K562 (cell line): ENCODE data around the gene ITGA11. TPM values are rescaled to one million over a fixed set of nuclear protein-coding genes. Genes with fewer than 3 reads are reported as not detected.
A peak's percentile ranks its signal among the peaks of the same experiment; 100 is the strongest.

ENCODE experiments used
- ATAC-seq: fragments of 200-7000 bp; cut with Tn5 transposase; 3 replicates; pipeline ENCODE4 v1.9.1; 2020; ENCODE audit warnings: moderate library complexity
- BruUV-seq: library from RNA; stranded (reverse); fragments of 400-500 nt; replicated peaks from 2 replicates; lab custom pipeline; 2021; lab: Mats Ljungman, UMichigan
- CTCF ChIA-PET: fragments of 300-600 bp; formaldehyde crosslinking; extraction: SDS; loops from one replicate; lab custom pipeline; 2021; ENCODE audit warnings: low intra/inter-chr PET ratio; lab: Yijun Ruan, JAX
- POLR2A ChIA-PET: fragments of 300-600, 350-650 bp; sonication (Branson Sonifier 250); formaldehyde crosslinking; extraction: SDS; loops from one replicate; lab custom pipeline; 2021; ENCODE audit warnings: antibody characterized with exemption, inconsistent platforms; lab: Yijun Ruan, JAX
- DNase-seq, 4 experiments: peaks; one replicate each; pipeline versions ENCODE4 v3.0.0 to v3.0.0-alpha.2; 2011 to 2018; ENCODE audit warnings: low spot score in 3 of 4, mixed read lengths in 3 of 4; ENCODE audit errors: extremely low read depth in 1 of 4
- FAIRE-seq: peaks from 2 replicates; lab custom pipeline; 2011; peaks lifted over from hg19 to GRCh38; lab: Jason Lieb, UNC
- H2AFZ ChIP-seq: 2 replicates; pipeline ENCODE4 v1.6.0; 2011; ENCODE audit warnings: low read depth, low read length, control low read depth, inconsistent platforms
- H3K27ac ChIP-seq: fragments of 200-600 bp; 3 replicates; pipeline ENCODE4 v1.8.0; 2011; ENCODE audit warnings: low read depth, mild to moderate bottlenecking, control low read depth, inconsistent platforms, low read length, moderate library complexity, mixed read lengths; ENCODE audit errors: extremely low read depth
- H3K27me3 ChIP-seq, 2 experiments: fragments of 300-600 bp in 1 of 2; 2 replicates in 1 of 2; 3 replicates in 1 of 2; pipeline versions ENCODE4 v1.6.0 to v1.8.0; 2011; ENCODE audit warnings: inconsistent platforms in 2 of 2, low read length in 2 of 2, mild to moderate bottlenecking in 1 of 2, mixed read lengths in 1 of 2, moderate library complexity in 1 of 2; ENCODE audit not compliant: control insufficient read depth in 2 of 2, insufficient read depth in 2 of 2
- H3K36me3 ChIP-seq: fragments of 300-600 bp; 3 replicates; pipeline ENCODE4 v1.8.0; 2011; ENCODE audit warnings: mild to moderate bottlenecking, low read length, inconsistent platforms; ENCODE audit not compliant: control insufficient read depth, insufficient read depth
- H3K4me1 ChIP-seq, 2 experiments: fragments of 200-600 bp in 1 of 2; replicated peaks in 1 of 2; 2 replicates in 1 of 2; 3 replicates in 1 of 2; pipeline versions ENCODE4 v1.5.1 to v1.8.0; 2011; ENCODE audit warnings: inconsistent platforms in 2 of 2, low read length in 2 of 2, mild to moderate bottlenecking in 1 of 2, mixed read lengths in 1 of 2, moderate library complexity in 1 of 2; ENCODE audit not compliant: control insufficient read depth in 2 of 2, insufficient read depth in 2 of 2
- H3K4me2 ChIP-seq: 2 replicates; pipeline ENCODE4 v1.6.1; 2011; ENCODE audit warnings: low read length, control low read depth, inconsistent platforms, mixed read lengths; ENCODE audit not compliant: insufficient read depth
- H3K4me3 ChIP-seq: fragments of 200-600 bp; sonication (generic), shearing (Covaris generic); 2 replicates; pipeline ENCODE4 v1.5.1; 2016; ENCODE audit warnings: control low read depth, inconsistent platforms
- H3K79me2 ChIP-seq: fragments of 200-600 bp; 3 replicates; pipeline ENCODE4 v1.8.0; 2011; ENCODE audit warnings: low read length, inconsistent platforms; ENCODE audit not compliant: control insufficient read depth, insufficient read depth
- H3K9ac ChIP-seq, 2 experiments: 2 replicates each; pipeline versions ENCODE4 v1.6.0 to v1.6.1; 2011; ENCODE audit warnings: low read depth in 2 of 2, low read length in 2 of 2, control low read depth in 1 of 2, inconsistent platforms in 1 of 2, mild to moderate bottlenecking in 1 of 2, mixed read lengths in 1 of 2; ENCODE audit not compliant: insufficient read depth in 1 of 2
- H3K9me1 ChIP-seq: one replicate; pipeline ENCODE4 v1.6.0; 2011; ENCODE audit warnings: inconsistent platforms, mild to moderate bottlenecking, low read length, moderate library complexity; ENCODE audit not compliant: control insufficient read depth, insufficient read depth
- H3K9me3 ChIP-seq: replicated peaks from 2 replicates; pipeline ENCODE4 v1.5.1; 2011; ENCODE audit warnings: low read depth, low read length, inconsistent platforms; ENCODE audit not compliant: control insufficient read depth, insufficient read depth
- H4K20me1 ChIP-seq: replicated peaks from 2 replicates; pipeline ENCODE4 v1.6.1; 2011; ENCODE audit warnings: low read length, inconsistent platforms, mixed read lengths; ENCODE audit not compliant: control insufficient read depth, insufficient read depth
- CBX3 ChIP-seq, 2 experiments: IDR thresholded peaks; 1 replicate in 1 of 2; 2 replicates in 1 of 2; pipeline ENCODE4 v1.6.1; 2012; ENCODE audit warnings: inconsistent platforms in 2 of 2, low read length in 2 of 2, borderline replicate concordance in 1 of 2, control low read depth in 1 of 2
- ELF4 ChIP-seq: fragments of 450-650 bp; formaldehyde crosslinking; IDR thresholded peaks from 2 replicates; pipeline ENCODE4 v1.4.0; 2022; ENCODE audit warnings: missing genetic modification characterization
- KLF1 ChIP-seq: fragments of 450-650 bp; IDR thresholded peaks from 2 replicates; pipeline ENCODE4 v1.6.1; 2016; ENCODE audit warnings: missing genetic modification characterization, missing compliant biosample characterization
- LARP7 ChIP-seq: fragments of 450-650 bp; IDR thresholded peaks from 2 replicates; pipeline ENCODE4 v1.6.1; 2016
- NFYB ChIP-seq: IDR thresholded peaks from 2 replicates; pipeline ENCODE4 v1.6.1; 2011; ENCODE audit warnings: mild to moderate bottlenecking, moderate library complexity; ENCODE audit not compliant: insufficient read length; ENCODE audit errors: extremely low read depth
- TEAD2 ChIP-seq: fragments of 450-650 bp; IDR thresholded peaks from 2 replicates; pipeline ENCODE4 v1.6.1; 2016; ENCODE audit warnings: missing genetic modification characterization, control low read depth, missing compliant biosample characterization
- ZNF384 ChIP-seq: IDR thresholded peaks from 2 replicates; pipeline ENCODE4 v1.6.1; 2012; ENCODE audit warnings: low read depth, low read length, improper control_type of control experiment
- ZNF584 ChIP-seq: fragments of 200-800 bp; sonication (Bioruptor generic); IDR thresholded peaks from 2 replicates; pipeline ENCODE4 v1.6.1; 2016; ENCODE audit warnings: low read depth, mild to moderate bottlenecking, missing genetic modification characterization, missing compliant biosample characterization
- WGBS: fragments of 100-300 bp; shearing (Covaris generic); methylation state at CpG from one replicate; pipeline ENCODE4 v1.1.6; 2016; ENCODE audit warnings: low coverage, mixed read lengths; ENCODE audit not compliant: insufficient coverage; ENCODE audit errors: missing lambda C conversion rate; 5-methylcytosine and 5-hydroxymethylcytosine counted together
- in situ Hi-C: fragments of 300-500 bp; cut with MboI; formaldehyde crosslinking; loops from 4 replicates; pipeline ENCODE4 v1.15.0; 2018; ENCODE audit warnings: inconsistent platforms, mixed read lengths
- intact Hi-C: fragments of 100-400 bp; cut with micrococcal nuclease; formaldehyde crosslinking; loops from 2 replicates; pipeline ENCODE4 v1.14.2; 2022
- polyA plus RNA-seq, 8 experiments: library from polyadenylated mRNA; depleted of rRNA in 4 of 8; stranded (reverse) in 5 of 8; unstranded in 3 of 8; fragments of >200 nt; fragmentation: Nextera tagmentation in 2 of 8; fragmentation: Illumina TruSeq in 1 of 8; extraction: Ambion mirVana in 2 of 8; extraction: Trizol in 1 of 8; gene quantifications; 2 replicates each; pipeline versions ENCODE4 v1.2.1 to v1.2.3, GENCODE V29; 2011 to 2014; ENCODE audit warnings: inconsistent platforms in 1 of 8, missing spikeins in 1 of 8
- total RNA-seq, 7 experiments: library from RNA; depleted of rRNA in 6 of 7; stranded (reverse); fragments of >200 nt in 6 of 7; fragmentation: Illumina TruSeq in 2 of 7; extraction: Trizol in 2 of 7; gene quantifications; 2 replicates each; pipeline versions ENCODE4 v1.2.1 to v1.2.3, GENCODE V29; 2011 to 2021; ENCODE audit warnings: low replicate concordance in 1 of 7
- TF ChIP-seq, protein P1 (sequence below): sonication (generic); formaldehyde crosslinking; IDR thresholded peaks from 2 replicates; pipeline ENCODE4 v1.8.0; 2023; ENCODE audit warnings: mild to moderate bottlenecking, missing genetic modification reagents
- TF ChIP-seq, protein P2 (sequence below): sonication (generic); IDR thresholded peaks from 2 replicates; pipeline ENCODE4 v1.6.1; 2016
- TF ChIP-seq, protein P3 (sequence below): fragments of 450-650 bp; formaldehyde crosslinking; IDR thresholded peaks from 2 replicates; pipeline ENCODE4 v1.4.0; 2020; ENCODE audit warnings: mild to moderate bottlenecking, mixed read lengths

ITGA11 gene
- total and polyA plus RNA-seq, 9 of the 15 experiments (the other 6 are each of a cell fraction or from before 2014, with no cell fraction given): 0.01 TPM; not detected in 8

GRCh38 chr15:68330416-68330815, 101.5 kb downstream of the ITGA11 start (continued):
- no peak for TF ChIP-seq CBX3 (IDR thresholded peaks at IDR 0.05; ENCODE audit: borderline replicate concordance in 1 of 2, low read length in 2 of 2)
- no peak for TF ChIP-seq ZNF584 (CRISPR knock-in tag)
- TF ChIP-seq LARP7: no peak
- TF ChIP-seq, protein P1, sequence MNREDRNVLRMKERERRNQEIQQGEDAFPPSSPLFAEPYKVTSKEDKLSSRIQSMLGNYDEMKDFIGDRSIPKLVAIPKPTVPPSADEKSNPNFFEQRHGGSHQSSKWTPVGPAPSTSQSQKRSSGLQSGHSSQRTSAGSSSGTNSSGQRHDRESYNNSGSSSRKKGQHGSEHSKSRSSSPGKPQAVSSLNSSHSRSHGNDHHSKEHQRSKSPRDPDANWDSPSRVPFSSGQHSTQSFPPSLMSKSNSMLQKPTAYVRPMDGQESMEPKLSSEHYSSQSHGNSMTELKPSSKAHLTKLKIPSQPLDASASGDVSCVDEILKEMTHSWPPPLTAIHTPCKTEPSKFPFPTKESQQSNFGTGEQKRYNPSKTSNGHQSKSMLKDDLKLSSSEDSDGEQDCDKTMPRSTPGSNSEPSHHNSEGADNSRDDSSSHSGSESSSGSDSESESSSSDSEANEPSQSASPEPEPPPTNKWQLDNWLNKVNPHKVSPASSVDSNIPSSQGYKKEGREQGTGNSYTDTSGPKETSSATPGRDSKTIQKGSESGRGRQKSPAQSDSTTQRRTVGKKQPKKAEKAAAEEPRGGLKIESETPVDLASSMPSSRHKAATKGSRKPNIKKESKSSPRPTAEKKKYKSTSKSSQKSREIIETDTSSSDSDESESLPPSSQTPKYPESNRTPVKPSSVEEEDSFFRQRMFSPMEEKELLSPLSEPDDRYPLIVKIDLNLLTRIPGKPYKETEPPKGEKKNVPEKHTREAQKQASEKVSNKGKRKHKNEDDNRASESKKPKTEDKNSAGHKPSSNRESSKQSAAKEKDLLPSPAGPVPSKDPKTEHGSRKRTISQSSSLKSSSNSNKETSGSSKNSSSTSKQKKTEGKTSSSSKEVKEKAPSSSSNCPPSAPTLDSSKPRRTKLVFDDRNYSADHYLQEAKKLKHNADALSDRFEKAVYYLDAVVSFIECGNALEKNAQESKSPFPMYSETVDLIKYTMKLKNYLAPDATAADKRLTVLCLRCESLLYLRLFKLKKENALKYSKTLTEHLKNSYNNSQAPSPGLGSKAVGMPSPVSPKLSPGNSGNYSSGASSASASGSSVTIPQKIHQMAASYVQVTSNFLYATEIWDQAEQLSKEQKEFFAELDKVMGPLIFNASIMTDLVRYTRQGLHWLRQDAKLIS: no peak
- no peak for TF ChIP-seq KLF1 (tag)
- no peak for TF ChIP-seq TEAD2 (tag)
- TF ChIP-seq, all 486 proteins: peak for 0

DNA sequence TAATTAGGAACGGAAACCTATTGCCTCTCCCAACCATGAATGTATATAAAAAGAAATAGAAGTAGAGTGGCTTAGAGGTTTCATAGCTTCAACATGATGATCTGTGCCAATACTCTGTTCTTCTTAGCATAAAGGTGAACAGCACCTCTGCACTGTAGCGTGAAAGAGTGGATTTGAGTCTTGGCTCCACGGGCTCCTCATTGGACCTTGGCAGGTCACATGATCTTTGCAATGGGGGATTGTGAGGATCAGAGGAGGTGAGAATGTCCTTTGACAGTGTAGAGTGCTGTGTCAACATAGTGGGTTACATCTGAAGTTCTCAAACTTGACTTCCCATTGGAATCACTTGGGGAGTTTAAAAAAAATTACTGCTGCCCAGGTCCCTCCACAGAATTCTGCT, 103.0 kb downstream of the ITGA11 start:
- no peak for FAIRE-seq
- H3K9me3 ChIP-seq: no peaks in the 10 kb centered on the region
- no peaks in the 10 kb centered on the region for H3K9me1 ChIP-seq
- intact Hi-C loops: no loop called here
- DNase-seq: no peak
- ChIA-PET POLR2A (interaction anchor here (0.6 kb wide), 1 partner anchor 137 kb away, joined by 3 read pairs; no protein-coding TSS in a partner anchor), CTCF (no interaction called here)
- H4K20me1 ChIP-seq: 0 out of 2 replicates have a peak, but pooled peaks cover 7% of the 10 kb centered on the region
- in situ Hi-C loops: no loop called here
- peaks cover 45 to 75% of the 10 kb centered on the region in 2 experiments for H3K27me3 ChIP-seq
- no TSS peak for BruUV-seq
- no peaks in the 10 kb centered on the region; a peak in 1 of 5 replicates for H3K4me1 ChIP-seq
- H3K4me2 ChIP-seq: no peak overlapping the region
- H3K4me3 ChIP-seq: no peak overlapping the region
- H3K36me3 ChIP-seq: no peaks in the 10 kb centered on the region
- TF ChIP-seq NFYB (peak; percentile 18), ZNF384 (no peak), ELF4 (no peak)
- TF ChIP-seq, protein P2, sequence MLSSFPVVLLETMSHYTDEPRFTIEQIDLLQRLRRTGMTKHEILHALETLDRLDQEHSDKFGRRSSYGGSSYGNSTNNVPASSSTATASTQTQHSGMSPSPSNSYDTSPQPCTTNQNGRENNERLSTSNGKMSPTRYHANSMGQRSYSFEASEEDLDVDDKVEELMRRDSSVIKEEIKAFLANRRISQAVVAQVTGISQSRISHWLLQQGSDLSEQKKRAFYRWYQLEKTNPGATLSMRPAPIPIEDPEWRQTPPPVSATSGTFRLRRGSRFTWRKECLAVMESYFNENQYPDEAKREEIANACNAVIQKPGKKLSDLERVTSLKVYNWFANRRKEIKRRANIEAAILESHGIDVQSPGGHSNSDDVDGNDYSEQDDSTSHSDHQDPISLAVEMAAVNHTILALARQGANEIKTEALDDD: no peak
- TF ChIP-seq, protein P3, sequence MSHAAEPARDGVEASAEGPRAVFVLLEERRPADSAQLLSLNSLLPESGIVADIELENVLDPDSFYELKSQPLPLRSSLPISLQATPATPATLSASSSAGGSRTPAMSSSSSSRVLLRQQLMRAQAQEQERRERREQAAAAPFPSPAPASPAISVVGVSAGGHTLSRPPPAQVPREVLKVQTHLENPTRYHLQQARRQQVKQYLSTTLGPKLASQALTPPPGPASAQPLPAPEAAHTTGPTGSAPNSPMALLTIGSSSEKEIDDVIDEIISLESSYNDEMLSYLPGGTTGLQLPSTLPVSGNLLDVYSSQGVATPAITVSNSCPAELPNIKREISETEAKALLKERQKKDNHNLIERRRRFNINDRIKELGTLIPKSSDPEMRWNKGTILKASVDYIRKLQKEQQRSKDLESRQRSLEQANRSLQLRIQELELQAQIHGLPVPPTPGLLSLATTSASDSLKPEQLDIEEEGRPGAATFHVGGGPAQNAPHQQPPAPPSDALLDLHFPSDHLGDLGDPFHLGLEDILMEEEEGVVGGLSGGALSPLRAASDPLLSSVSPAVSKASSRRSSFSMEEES (CRISPR knock-in tag): peak; percentile 49
- no peak overlapping the region for H3K27ac ChIP-seq
- no peaks in the 10 kb centered on the region for H3K79me2 ChIP-seq
- H2AFZ ChIP-seq: no peak overlapping the region
- H3K9ac ChIP-seq: no peak overlapping the region
- 0% methylated on average over 3 of the region's 3 CpGs for WGBS
- no peak for ATAC-seq
